SK-N-SH treated with all-trans-retinoic acid at 6 μM for 48 hours (cell line): ENCODE results near the gene AKAP10.
"Not testable (repeated sequence)": the region's sequence is repeated elsewhere in the genome, so short reads cannot be mapped to it uniquely, and the experiment has no call there.

Source experiments
- ATAC-seq: fragments of 200-7000 bp; cut with Tn5 transposase; 3 replicates; pipeline ENCODE4 v1.9.1; 2020; ENCODE audit warnings: mild to moderate bottlenecking, moderate library complexity
- ARNTL ChIP-seq: fragments of 450-650 bp; formaldehyde crosslinking; IDR thresholded peaks from 2 replicates; pipeline ENCODE4 v1.5.0; 2020; ENCODE audit warnings: low read depth, mild to moderate bottlenecking, moderate library complexity, borderline replicate concordance
- BACH2 ChIP-seq: fragments of 250-450 bp; sonication (Bioruptor Pico); IDR thresholded peaks from 2 replicates; pipeline ENCODE4 v1.9.0; 2021; ENCODE audit warnings: mild to moderate bottlenecking, borderline replicate concordance
- CREB5 ChIP-seq: fragments of 250-450 bp; sonication (Bioruptor Pico); IDR thresholded peaks from 2 replicates; pipeline ENCODE4 v1.5.1; 2020; ENCODE audit warnings: low read depth, mild to moderate bottlenecking, moderate library complexity
- CSDC2 ChIP-seq: fragments of 250-450 bp; sonication (Bioruptor Pico); IDR thresholded peaks from 2 replicates; pipeline ENCODE4 v1.5.0; 2020; ENCODE audit warnings: mild to moderate bottlenecking, moderate library complexity
- CSRNP3 ChIP-seq: fragments of 250-450 bp; sonication (Bioruptor Pico); IDR thresholded peaks from 2 replicates; pipeline ENCODE4 v1.5.1; 2021; ENCODE audit warnings: mild to moderate bottlenecking, moderate library complexity
- ESRRG ChIP-seq: fragments of 250-450 bp; sonication (Bioruptor Pico); IDR thresholded peaks from 2 replicates; pipeline ENCODE4 v1.6.1; 2021; ENCODE audit warnings: mild to moderate bottlenecking
- GLIS3 ChIP-seq: fragments of 250-450 bp; sonication (Bioruptor Pico); IDR thresholded peaks from 2 replicates; pipeline ENCODE4 v1.5.0; 2020; ENCODE audit warnings: mild to moderate bottlenecking, moderate library complexity
- ISL1 ChIP-seq: fragments of 250-450 bp; sonication (Bioruptor Pico); IDR thresholded peaks from 2 replicates; pipeline ENCODE4 v2.1.2; 2022; ENCODE audit warnings: mild to moderate bottlenecking, moderate library complexity
- OSR1 ChIP-seq: fragments of 250-450 bp; sonication (Bioruptor Pico); IDR thresholded peaks from 2 replicates; pipeline ENCODE4 v1.8.0; 2022; ENCODE audit warnings: moderate library complexity, mild to moderate bottlenecking, inconsistent platforms
- PATZ1 ChIP-seq: fragments of 250-450 bp; sonication (Bioruptor Pico); IDR thresholded peaks from 2 replicates; pipeline ENCODE4 v1.8.0; 2020; ENCODE audit warnings: mild to moderate bottlenecking, moderate library complexity, borderline replicate concordance
- PPARA ChIP-seq: fragments of 250-450 bp; sonication (Bioruptor Pico); IDR thresholded peaks from 2 replicates; pipeline ENCODE4 v1.5.0; 2020; ENCODE audit warnings: mild to moderate bottlenecking, borderline replicate concordance
- SNAI2 ChIP-seq: fragments of 250-450 bp; sonication (Bioruptor Pico); IDR thresholded peaks from 2 replicates; pipeline ENCODE4 v1.5.0; 2020; ENCODE audit warnings: mild to moderate bottlenecking, moderate library complexity
- TCF4 ChIP-seq: fragments of 250-450 bp; sonication (Bioruptor Pico); IDR thresholded peaks from 2 replicates; pipeline ENCODE4 v1.8.0; 2021; ENCODE audit warnings: mild to moderate bottlenecking, moderate library complexity, borderline replicate concordance
- TOX ChIP-seq: fragments of 250-450 bp; sonication (Bioruptor Pico); IDR thresholded peaks from 2 replicates; pipeline ENCODE4 v1.8.0; 2021; ENCODE audit warnings: mild to moderate bottlenecking, moderate library complexity, borderline replicate concordance
- TSHZ2 ChIP-seq: fragments of 250-450 bp; sonication (Bioruptor Pico); IDR thresholded peaks from 2 replicates; pipeline ENCODE4 v1.5.0; 2020; ENCODE audit warnings: mild to moderate bottlenecking, moderate library complexity
- ZC3H10 ChIP-seq: fragments of 250-450 bp; sonication (Bioruptor Pico); IDR thresholded peaks from 2 replicates; pipeline ENCODE4 v1.5.1; 2021; ENCODE audit warnings: mild to moderate bottlenecking, moderate library complexity
- ZFP3 ChIP-seq: fragments of 250-450 bp; sonication (Bioruptor Pico); IDR thresholded peaks from 2 replicates; pipeline ENCODE4 v1.5.0; 2020; ENCODE audit warnings: mild to moderate bottlenecking, moderate library complexity
- ZFP30 ChIP-seq: fragments of 450-650 bp; formaldehyde crosslinking; IDR thresholded peaks from 2 replicates; pipeline ENCODE4 v1.5.0; 2022; ENCODE audit warnings: mild to moderate bottlenecking, moderate library complexity
- ZNF565 ChIP-seq: fragments of 450-650 bp; formaldehyde crosslinking; conservative IDR thresholded peaks from 2 replicates; pipeline ENCODE4 v1.5.0; 2020; ENCODE audit warnings: low read depth, mild to moderate bottlenecking, moderate library complexity

The AKAP10 gene

GRCh38 chr17:19867079-19867328, 110.6 kb downstream of the AKAP10 start:
- peak; percentile 87 for ATAC-seq

GRCh38 chr17:19865021-19865420, 112.6 kb downstream of the AKAP10 start:
- no peak for ATAC-seq
- TF ChIP-seq CREB5 (no peak), CSRNP3 (CRISPR knock-in tag) (no peak), TOX (CRISPR knock-in tag) (no peak), GLIS3 (CRISPR knock-in tag) (no peak), ZFP3 (CRISPR knock-in tag) (no peak), ZC3H10 (CRISPR knock-in tag) (no peak), ZNF565 (no peak), BACH2 (no peak), ESRRG (CRISPR knock-in tag) (no peak), TSHZ2 (CRISPR knock-in tag) (no peak)

More at GRCh38 chr17:19867079-19867328, 110.6 kb downstream of the AKAP10 start:
- TF ChIP-seq TOX (CRISPR knock-in tag) = no peak
- no peak for TF ChIP-seq BACH2
- no peak for TF ChIP-seq CSDC2
- no peak for TF ChIP-seq ARNTL
- TF ChIP-seq TCF4 (CRISPR knock-in tag) = no peak
- no peak for TF ChIP-seq ZFP30 (CRISPR knock-in tag)
- TF ChIP-seq CREB5 = no peak

GRCh38 chr17:19860647-19861177, 116.9 kb downstream of the AKAP10 start:
- not testable (repeated sequence) for ATAC-seq

- ATAC-seq = peak; percentile 30; the same call in 1 of the 3 replicates
- TF ChIP-seq ESRRG (CRISPR knock-in tag) = no peak
- TF ChIP-seq SNAI2 (CRISPR knock-in tag) = no peak
- TF ChIP-seq PATZ1 (CRISPR knock-in tag) = no peak
- TF ChIP-seq TOX (CRISPR knock-in tag) = no peak
- no peak for TF ChIP-seq ZC3H10 (CRISPR knock-in tag)
- no peak for TF ChIP-seq GLIS3 (CRISPR knock-in tag)
- no peak for TF ChIP-seq CSDC2
- no peak for TF ChIP-seq PPARA
- no peak for TF ChIP-seq OSR1
- no peak for TF ChIP-seq BACH2
- no peak for TF ChIP-seq ZNF565
- TF ChIP-seq ZFP3 (CRISPR knock-in tag) = no peak
- TF ChIP-seq ISL1 = no peak
- no peak for TF ChIP-seq CSRNP3 (CRISPR knock-in tag)
Measured at GRCh38 chr17:19857640-19858039, 120.0 kb downstream of the AKAP10 start.
